Stimulated activated CD4-positive, alpha-beta T cell treated with anti-CD3 and anti-CD28 coated beads, Interleukin-4, amount 100 ng/mL, for 1 hour (primary cell): ENCODE measurements around the gene STK11.
A peak's percentile ranks its signal among the peaks of the same experiment; 100 is the strongest.
"Not testable (repeated sequence)": the region's sequence is repeated elsewhere in the genome, so short reads cannot be mapped to it uniquely, and the experiment has no call there.

ENCODE experiments used
- DNase-seq: peaks from one replicate; pipeline ENCODE4 v3.0.0-alpha.2; 2020

STK11 gene

DNA sequence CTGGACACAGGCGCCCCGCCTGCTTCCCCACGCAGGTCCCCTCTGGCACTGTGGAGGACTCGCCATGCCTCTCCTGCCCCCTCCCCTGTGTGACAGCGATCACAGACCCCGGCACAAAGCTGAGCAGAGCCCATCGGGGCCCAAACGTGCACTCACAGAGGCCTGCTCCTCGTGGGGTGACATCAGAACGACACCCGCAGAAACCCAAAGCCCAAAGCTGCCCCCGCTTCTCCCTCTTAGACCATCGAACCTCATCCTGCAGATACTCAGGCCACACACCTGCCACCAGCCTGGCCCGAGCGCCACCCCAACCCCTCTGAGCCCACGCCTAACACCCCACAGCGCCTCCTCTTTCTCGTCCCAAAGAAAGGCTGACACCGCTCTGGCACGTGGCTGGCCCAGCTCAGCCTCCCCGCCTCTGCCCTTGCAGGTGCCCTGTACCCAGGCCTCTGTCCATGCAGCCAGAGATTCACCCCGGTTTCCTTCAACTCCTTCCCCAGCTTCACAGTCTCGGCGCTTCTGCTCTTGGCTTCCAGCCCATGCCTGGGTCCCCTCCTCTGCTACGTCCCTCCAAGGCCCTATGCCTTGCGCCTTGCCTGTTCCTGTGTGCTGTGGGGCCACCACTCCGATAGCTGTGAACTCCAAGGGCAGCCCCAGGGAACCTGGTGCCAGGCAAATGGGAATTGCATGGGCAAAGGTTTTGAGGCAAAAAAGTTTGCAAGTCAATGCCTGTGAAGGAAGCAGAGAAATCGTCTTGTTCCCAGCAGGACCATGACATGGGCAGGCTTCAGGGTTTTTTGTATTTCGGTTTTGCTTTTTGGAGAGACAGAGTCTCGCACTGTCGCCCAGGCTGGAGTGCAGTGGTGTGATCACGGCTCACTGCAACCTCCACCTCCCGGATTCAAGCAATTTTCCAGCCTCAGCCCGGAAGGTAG is 33.1 kb downstream of the STK11 start:
- no peak for DNase-seq

DNA sequence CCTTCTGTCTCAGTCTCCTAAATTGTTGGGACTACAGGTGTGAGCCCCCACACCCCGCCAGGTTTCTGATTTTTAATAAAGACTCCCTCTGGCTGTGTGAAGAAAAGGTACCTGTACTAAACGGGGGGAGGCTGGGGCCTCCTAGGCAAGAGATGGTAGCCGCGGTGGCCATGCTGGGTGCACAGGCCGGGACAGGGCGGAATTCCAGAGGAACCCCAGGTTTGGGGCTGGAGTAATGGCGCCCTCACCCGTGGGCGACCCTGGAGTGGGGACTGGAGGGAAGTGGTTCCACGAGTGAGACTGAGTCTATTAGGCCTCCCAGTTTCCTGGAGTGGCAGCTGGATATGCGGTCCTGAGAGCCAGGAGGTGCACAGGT is 33.8 kb downstream of the STK11 start:
- no peak for DNase-seq

DNA sequence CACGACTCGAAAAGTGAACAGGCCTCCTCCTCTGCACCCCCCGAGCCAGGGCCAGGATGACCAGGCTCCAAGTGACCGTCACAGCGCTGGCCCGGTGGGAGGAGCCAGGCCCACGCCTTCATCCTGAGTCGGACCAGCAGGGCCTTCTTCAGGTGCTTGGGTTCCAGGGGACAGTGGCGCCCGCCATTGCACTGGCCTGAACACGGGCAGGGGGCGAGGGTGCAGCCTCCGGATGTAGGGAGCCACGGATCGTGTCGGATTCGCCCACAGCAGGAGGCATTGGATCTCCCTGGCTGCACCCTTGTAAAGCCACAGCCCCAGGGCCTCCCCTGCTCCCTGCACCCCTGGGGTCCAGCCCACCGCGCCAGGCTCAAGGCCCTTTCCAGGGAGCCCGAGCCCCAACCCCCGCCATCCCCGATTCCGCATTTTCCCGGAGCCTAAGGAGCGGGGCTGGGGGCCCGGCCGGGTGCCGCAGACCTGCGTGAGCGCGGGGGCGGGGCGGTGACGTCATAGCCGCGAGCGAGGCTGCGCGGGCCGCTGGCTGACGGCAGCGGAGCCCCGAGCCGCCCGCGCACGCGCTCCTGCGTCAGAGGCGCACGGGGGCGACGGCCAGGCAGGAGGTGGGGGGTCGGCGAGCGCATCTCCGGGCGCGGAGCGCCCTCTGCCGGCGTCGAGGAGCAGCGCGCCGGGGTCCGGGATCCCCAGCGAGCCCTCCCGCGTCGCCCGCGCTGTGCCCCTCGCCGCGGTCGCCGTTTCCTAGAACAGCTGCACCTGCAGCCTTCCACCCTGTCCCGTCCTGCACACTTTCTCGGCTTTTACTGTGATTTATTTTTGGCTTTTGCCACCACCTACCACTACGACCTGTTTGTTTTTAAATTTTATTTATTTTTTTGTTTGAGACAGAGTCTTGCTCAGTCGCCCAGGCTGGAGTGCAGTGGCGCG is 34.5 kb downstream of the STK11 start:
- peak; percentile 93 for DNase-seq

DNA sequence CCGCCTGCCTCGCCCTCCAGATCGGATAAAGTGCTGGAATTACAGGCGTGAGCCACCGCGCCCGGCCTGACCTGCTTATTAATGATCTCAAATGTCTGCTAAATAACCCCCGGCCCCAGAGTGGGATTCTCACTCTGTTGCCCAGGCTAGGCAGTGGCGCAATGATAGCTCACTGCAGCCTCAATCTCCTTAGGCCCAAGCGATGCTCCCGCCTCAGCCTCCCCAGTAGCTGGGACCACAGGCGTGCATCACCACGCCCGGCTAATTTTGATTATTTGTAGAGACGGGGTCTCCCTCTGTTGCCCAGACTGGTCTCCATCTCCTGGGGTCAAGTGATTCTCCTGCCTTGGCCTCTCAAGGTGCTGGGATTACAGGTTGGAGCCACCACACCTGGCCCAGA is 35.3 kb downstream of the STK11 start:
- no peak for DNase-seq

DNA sequence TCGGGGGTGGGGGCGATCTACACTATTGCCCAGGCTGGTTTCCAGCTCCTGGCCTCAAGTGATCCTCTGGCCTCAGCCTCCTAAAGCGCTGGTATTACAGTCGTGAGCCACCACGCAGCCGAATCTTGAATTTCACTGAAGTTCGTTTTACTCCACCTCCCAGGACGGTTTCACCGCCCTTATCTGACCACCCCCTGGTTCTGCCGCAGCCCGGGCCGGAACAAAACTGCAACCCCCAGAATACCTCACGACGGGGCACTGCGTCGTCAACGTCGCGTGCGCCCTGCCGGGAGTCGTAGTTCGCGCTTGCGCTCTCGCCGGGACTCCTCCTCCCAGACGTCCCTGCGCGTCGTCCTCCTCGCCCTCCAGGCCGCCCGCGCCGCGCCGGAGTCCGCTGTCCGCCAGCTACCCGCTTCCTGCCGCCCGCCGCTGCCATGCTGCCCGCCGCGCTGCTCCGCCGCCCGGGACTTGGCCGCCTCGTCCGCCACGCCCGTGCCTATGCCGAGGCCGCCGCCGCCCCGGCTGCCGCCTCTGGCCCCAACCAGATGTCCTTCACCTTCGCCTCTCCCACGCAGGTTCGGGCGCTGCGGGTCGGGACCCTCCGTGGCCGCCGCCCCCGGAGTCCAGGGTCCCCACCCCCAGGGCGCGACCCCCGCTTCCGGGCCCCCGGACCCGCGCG is 36.0 kb downstream of the STK11 start, which contains the start of gene ATP5F1D:
ATP5F1D (plus strand) TSS at position 335 of the 679 bp plus-strand sequence; CDS start at position 435, 100 bp downstream.
- DNase-seq = peak; percentile 93

DNA sequence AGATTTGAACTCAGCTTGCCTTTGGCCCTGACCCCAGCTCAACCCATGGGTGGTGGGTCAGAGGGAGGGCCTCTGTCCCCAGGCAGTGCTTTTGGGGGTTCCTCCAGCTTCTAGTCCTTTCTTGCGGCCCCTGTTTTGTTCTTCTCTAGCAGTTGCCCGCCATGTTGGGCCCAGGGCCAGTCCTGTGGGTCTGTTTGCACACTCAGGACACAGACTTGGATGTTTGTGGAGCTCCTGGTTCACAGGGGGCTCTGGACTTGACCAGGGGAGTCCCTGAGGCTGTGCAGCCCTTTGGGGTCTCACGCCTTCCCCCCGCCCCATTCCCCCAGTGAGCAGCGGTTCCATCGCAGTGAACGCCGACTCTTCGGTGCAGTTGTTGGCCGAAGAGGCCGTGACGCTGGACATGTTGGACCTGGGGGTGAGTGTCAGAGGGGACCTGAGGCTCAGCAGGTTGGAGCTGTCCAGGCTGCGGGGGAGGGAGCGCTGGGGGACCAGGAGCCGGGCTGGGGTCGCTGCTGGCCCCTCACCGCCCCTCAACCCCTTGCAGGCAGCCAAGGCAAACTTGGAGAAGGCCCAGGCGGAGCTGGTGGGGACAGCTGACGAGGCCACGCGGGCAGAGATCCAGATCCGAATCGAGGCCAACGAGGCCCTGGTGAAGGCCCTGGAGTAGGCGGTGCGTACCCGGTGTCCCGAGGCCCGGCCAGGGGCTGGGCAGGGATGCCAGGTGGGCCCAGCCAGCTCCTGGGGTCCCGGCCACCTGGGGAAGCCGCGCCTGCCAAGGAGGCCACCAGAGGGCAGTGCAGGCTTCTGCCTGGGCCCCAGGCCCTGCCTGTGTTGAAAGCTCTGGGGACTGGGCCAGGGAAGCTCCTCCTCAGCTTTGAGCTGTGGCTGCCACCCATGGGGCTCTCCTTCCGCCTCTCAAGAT is 38.5 kb downstream of the STK11 start:
- DNase-seq = peak; percentile 87

DNA sequence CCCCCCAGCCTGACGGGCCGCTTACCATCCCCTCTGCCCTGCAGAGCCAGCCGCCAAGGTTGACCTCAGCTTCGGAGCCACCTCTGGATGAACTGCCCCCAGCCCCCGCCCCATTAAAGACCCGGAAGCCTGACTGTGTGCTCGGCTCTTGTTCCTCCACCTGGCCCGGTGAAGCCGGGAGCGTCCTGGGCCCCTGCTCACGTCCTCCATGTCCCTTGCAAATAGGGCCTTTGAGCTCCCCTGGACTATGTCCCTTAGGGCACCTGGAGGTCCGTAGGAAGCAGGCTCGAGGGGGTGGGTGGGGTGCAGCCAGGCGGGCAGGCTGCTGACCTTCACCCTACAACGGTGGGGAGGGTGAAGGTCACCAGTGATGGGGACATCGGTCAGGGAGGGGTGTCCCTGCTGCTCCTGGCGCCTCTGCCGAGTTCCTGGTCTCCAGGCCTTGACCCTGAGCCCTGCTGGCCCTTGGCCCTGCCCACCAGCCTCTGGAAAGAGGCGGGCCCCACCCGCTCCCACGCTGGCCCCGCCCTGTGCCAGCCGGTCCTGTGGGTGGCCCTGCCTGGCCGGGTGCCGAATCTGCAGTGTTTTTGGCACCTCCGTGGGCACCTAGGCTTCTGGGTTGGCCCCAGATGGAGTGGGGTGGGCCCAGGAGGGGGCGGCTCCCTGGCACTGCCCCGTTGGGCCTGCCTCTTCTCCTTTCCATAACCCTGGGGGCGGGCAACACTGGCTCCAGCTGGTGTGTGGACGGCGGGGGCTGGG is 39.3 kb downstream of the STK11 start:
- no peak for DNase-seq

DNA sequence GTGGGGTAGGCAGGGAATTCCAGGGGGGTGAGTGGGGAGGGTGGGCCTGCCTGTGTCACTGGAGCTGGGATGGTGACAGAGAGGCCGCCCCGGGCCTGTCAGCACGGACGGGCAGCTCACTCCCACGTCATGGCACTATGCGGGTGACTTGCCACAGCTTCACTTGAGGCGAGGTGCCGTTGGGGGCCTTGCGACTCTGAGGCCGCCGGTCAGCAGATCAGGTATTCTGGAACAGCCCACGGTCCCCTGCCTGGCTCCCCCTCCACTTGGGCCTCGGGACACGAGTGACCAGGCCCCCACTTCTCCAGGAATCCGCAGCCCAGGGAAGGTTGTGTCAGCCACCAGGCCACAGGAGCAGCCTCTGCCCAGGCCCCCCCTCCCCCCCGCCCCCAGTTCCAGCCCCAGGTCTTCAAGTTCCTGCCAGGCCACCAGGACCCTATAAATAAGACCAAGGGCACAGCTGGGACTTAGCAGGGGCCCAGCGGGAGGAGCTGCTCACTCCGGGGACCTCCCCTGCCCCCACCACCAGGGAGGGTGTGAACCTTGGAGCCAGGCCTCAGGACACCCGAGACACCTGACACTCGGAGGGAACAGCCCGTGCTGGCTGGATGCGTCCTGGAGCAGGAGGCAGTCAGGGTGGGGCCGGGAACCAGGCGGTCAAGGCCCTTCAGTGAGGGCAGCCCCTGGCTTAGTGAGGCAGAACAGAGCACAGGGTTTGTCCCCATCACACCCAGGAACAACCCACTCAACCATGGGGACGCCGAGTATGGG is 40.1 kb downstream of the STK11 start:
- no peak for DNase-seq

DNA sequence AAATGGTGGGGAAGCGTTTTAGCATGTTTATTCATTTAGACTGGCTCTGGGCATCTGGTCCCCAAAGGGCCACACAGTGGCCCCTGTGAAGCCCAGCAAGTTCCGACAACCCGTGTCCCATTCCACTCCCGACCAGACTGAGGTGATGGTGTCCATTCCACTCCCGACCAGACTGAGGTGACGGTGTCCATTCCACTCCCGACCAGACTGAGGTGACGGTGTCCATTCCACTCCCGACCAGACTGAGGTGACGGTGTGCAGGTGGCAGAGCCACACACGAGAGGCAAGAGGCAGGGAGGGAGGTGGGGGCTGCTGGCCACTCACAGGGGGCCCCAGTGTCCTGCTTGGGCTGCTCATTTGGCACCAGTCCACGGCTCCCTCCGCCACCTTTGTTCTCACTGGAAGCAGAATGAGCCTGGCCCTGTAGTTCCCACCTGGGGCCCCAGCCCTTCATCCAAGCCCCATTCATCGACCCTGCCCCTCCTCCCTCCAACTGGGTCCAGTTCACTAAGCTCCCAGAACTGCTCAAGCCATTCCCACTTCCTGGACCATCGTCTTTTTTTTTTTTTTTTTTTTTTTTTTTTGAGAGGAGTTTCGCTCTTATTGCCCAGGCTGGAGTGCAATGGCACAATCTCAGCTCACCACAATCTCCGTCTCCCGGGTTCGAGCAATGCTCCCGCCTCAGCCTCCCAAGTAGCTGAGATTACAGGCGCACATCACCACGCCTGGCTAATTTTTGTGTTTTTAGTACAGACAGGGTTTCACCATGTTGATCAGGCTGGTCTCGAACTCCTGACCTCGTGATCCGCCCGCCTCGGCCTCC is 40.9 kb downstream of the STK11 start:
- DNase-seq = not testable (repeated sequence)

DNA sequence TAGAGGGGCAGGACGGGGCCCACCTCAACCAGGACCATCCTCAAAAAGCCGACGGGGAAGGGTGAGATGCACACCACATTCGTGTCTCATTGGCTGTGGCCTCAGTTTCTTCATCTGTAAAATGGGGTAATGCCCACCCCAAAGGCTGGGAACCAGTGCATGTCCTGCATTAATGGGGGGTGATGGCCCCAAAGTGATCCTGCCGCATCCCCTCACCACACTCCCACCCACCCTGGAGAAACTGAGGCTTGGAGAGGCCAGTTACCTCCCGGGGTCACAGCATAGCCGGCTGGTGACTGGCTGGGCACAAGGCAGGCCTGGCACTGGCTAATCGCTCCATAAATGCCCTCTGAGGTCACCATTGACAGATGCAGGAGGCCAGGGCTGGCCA is 42.2 kb downstream of the STK11 start:
- DNase-seq = no peak

DNA sequence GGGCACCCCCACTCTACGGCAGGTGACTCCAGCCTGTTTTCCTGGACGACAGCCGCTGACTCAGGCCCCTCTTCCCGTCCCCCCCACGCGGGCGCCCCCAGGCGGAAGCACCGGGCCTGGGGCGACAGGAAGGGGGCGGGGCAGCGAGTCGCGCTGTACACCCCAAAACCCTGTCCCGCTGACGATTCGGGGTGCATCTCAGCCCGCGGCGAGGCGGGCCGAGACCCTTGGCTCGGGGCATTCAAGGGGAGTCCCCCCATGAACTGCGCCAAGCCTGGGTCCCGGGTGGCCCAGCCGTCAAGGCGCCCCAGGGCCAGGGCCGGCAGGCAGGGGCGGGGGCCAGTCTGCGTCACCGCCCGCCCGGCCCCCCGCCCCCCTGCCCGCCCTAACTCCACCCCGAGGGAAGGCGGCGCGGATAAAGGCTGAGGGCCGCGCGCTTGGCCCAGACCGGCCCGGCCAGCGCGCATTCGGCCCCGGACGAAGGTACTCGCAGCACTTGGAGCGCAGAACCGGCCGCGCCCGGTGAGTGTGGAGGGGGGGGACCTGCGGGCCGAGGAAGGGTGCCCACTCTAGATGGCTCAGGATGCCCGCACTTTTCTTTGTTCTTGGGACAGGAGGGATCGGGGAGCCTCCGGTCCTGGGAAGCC is 42.7 kb downstream of the STK11 start, which contains the start of gene MIDN:
MIDN (plus strand) TSS at position 445 of the 647 bp plus-strand sequence. CDS start 1,714 bp downstream, outside the sequence.
- DNase-seq = peak; percentile 62

DNA sequence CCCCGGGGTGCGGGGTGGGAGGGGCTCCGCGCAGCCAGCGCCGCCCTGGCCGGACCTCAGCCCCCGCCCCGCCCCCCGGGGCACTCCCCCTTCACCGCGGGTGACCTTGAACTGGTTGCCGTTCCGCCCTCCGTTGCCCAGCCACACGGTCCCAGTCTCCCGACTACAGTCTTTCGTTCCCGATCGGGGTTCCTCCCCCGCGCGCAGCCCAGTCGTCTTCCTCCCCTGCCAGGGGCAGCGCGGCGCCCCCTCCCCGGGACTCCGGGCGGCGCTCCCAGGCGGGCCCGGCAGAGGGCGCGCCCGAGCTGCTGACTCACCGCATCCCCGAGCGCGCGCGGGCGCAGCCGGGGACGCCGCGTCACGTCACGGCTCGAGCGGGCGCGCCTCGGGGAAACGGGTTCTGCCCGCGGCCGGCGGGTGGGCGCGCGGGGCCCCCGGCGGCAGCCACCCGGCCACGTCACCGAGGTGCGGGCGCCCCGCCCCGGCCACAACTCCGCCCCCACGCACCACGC is 43.3 kb downstream of the STK11 start:
- peak; percentile 84 for DNase-seq

DNA sequence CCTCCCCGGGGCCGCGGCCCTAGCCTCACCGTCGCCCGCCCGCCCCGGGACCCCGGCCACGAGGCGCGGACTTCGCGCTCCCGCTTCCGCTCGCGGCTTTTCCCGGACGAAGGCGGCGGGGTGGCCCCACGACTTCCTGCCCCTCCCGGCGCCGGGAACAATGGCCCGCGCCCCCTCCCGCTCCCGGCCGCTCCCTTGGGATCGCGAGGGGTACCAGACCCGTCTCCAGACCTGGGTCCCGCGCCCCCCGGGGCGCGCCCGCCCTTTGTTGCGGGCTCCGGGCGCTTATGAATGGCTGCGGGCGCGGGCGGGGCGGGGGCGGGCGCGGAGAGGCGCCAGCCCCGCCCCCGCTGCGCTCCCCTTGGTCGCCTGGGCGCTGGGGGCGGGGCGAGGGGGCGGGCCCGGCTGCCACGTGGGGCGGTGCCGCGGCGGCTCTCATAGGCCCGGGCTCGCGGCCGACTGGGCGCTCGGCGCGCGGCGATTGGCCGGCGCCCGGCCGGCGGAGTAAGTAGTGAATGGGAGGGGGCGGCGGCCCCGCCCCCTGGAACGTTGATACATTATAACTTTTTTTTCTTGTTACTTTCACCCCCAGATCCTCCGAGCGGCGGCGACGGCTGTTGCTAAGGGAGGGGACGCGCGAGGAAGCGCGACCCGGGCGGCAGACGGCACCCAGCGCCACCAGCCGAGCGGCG is 43.9 kb downstream of the STK11 start:
- peak; percentile 93 for DNase-seq

DNA sequence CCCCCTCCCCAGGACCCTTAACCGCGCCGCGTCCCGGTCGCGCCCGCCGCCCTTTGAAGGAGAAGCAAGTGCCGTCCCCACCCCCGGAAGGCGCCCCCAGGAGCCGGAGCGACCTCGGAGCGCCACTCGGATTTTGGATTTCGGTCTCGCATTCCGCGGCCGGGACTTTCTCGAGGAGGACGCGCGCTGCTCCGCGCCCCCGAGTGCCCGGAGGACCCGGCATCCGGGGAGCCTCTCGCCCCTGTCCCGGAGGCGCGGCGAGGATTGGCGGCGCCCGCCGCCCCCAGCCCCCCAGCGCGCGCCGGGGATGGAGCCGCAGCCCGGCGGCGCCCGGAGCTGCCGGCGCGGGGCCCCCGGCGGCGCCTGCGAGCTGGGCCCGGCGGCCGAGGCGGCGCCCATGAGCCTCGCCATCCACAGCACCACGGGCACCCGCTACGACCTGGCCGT is 44.4 kb downstream of the STK11 start:
- DNase-seq = no peak

DNA sequence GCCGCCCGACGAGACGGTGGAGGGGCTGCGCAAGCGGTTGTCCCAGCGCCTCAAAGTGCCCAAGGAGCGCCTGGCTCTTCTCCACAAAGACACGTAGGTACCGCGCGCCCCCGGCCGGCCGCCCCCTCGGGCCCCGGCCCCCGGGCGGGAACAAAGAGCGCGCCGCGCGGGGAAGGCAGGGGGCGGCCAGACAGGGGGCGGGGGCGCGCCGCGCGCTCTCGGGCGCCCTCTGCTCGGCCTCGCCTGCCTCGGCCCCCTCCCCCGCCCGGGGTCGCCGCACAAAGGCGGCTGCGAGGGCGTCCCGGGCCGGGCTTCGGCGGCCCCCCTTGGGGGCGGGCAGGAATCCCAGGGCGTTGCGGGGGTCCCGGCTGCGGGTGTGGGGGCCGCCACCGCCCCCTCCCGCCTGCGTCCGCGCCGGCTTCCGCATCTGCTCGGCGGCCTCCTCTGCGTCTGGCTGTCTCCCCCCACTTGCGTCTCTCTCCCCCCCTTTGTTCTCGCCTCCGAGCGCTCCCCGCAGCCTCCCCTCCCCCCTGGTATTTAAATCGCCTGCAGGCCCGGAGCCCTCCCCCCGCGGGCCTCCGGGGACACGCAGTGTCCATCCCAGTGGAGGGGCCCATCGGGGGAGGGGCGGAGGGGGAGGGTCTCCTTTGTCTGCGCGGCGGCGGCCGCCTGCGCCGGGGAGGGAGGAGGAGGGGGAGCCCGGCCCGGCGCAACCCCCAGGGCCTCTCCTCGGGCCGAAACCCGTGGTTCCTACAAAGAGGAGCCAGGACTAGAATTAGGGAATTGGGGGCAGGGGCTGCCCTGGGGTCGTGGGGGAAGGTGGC is 45.1 kb downstream of the STK11 start:
- peak; percentile 50 for DNase-seq

DNA sequence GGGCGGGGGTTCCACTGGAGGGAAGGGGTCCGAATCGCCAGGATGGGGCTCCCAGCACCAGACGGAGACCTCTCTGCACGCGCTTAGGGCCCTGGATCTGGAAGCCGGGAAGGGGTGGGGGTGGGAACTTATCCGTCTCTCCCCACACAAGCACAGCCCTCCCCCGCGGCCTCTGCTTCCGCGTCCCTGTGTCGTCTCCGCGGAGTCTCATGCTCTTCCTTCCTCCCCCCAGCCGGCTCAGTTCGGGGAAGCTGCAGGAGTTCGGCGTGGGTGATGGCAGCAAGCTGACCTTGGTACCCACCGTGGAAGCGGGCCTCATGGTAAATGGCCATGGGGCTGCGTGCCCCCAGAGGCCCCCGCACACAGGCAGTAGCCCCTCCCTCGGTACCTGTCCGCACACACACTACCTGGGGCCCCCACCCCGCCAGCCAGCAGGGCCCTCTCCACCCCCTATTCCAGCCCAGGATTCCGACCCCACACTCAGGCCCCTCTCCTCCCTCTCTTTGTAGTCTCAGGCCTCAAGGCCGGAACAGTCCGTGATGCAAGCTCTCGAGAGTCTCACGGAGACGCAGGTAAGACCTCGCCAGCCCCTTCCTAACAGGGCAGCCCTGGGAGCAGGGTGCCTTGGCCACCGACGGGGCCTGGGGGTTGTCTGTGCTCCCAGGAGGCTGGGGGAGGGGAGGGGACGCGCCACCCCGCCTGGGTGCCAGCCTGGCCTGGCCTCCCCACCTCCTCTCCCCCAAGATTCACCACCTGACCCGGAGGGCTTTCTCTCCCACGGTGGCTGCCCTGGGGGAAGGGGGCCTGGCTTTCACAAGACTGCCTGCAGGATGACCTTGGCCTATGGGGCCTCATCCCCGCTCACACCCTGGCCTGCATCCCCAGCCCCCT is 46.0 kb downstream of the STK11 start:
- DNase-seq = peak; percentile 68
